Middle frontal gyrus (tissue), 1 donor: ENCODE data around the gene C16orf78.

Source experiments
- DNase-seq: peaks from one replicate; pipeline ENCODE4 v3.0.0-alpha.2; 2015; ENCODE audit warnings: low spot score; ENCODE audit errors: extremely low spot score

C16orf78 gene

GRCh38 chr16:49373504-49373903 lies at the start of gene C16orf78:
TSS of gene C16orf78 (plus strand) at chr16:49373804. CDS start at chr16:49373940, 136 bp downstream.
- no peak for DNase-seq

GRCh38 chr16:49324703-49325102 lies 48.9 kb upstream of the C16orf78 start:
- DNase-seq: no peak

- no peak for DNase-seq
These were observed 46.1 kb upstream of the C16orf78 start for GRCh38 chr16:49327466-49327865.

- DNase-seq: no peak
These were observed 45.3 kb upstream of the C16orf78 start for GRCh38 chr16:49328325-49328724.

GRCh38 chr16:49330562-49331201 lies 42.9 kb upstream of the C16orf78 start:
- DNase-seq: no peak

GRCh38 chr16:49332589-49333258 lies 40.9 kb upstream of the C16orf78 start:
- no peak for DNase-seq

GRCh38 chr16:49333259-49333597 lies 40.4 kb upstream of the C16orf78 start:
- DNase-seq: no peak

- DNase-seq: no peak
These were observed 37.8 kb upstream of the C16orf78 start for GRCh38 chr16:49335828-49336227.

- no peak for DNase-seq
These were observed 37.0 kb upstream of the C16orf78 start for GRCh38 chr16:49336581-49336980.

GRCh38 chr16:49337814-49338350 lies 35.7 kb upstream of the C16orf78 start:
- DNase-seq: no peak

- no peak for DNase-seq
These were observed 34.9 kb upstream of the C16orf78 start for GRCh38 chr16:49338611-49339265.

- no peak for DNase-seq
These were observed 33.1 kb upstream of the C16orf78 start for GRCh38 chr16:49340466-49340865.

GRCh38 chr16:49341706-49342105 lies 31.9 kb upstream of the C16orf78 start:
- DNase-seq: no peak

- no peak for DNase-seq
These were observed 31.0 kb upstream of the C16orf78 start for GRCh38 chr16:49342336-49343265.

- DNase-seq: no peak
These were observed 30.3 kb upstream of the C16orf78 start for GRCh38 chr16:49343291-49343690.

GRCh38 chr16:49344401-49344800 lies 29.2 kb upstream of the C16orf78 start:
- DNase-seq: no peak

GRCh38 chr16:49345829-49346228 lies 27.8 kb upstream of the C16orf78 start:
- DNase-seq: no peak

- DNase-seq: no peak
These were observed 27.1 kb upstream of the C16orf78 start for GRCh38 chr16:49346459-49346858.

GRCh38 chr16:49347476-49347875 lies 26.1 kb upstream of the C16orf78 start:
- DNase-seq: no peak

- DNase-seq: no peak
These were observed 25.0 kb upstream of the C16orf78 start for GRCh38 chr16:49348408-49349176.
